GM21423 (cell line): Measurements from ENCODE around the gene AK2.
"Not testable (repeated sequence)": the region's sequence is repeated elsewhere in the genome, so short reads cannot be mapped to it uniquely, and the experiment has no call there.

Experiments used
- ATAC-seq: cut with Tn5 transposase; IDR thresholded peaks from one replicate; pipeline ENCODE4 v1.9.1; 2021; ENCODE audit warnings: mild to moderate bottlenecking, moderate library complexity; ENCODE audit not compliant: unreplicated experiment

The AK2 gene

GRCh38 chr1:33024430-33025179, 12.1 kb downstream of the AK2 start:
- ATAC-seq: not testable (repeated sequence)

- no peak for ATAC-seq
Observed at GRCh38 chr1:33022650-33023200, 14.0 kb downstream of the AK2 start.

GRCh38 chr1:33021567-33022431, 14.9 kb downstream of the AK2 start:
- no peak for ATAC-seq

GRCh38 chr1:33018112-33018511, 18.6 kb downstream of the AK2 start:
- ATAC-seq: no peak

DNA sequence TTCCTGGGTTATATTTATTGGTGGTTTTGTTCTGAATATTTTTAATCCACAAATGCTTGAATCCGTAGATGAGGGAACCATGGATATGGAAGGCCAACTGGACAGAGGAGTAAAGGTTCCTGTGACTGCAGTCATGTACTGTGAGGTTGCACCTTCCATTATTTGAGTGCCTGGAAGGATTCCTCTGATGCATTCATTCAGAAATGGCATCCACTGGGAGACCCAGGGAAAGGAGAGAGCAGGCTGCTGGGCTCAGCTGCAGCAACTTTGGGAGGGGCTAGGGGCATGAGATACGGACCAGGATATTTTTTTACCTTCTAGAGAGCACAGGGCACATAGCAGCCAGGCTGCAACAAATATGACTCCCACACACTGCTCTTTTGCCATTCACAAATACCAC, 19.5 kb downstream of the AK2 start:
- no peak for ATAC-seq

GRCh38 chr1:33015216-33015615, 21.5 kb downstream of the AK2 start:
- ATAC-seq: no peak

GRCh38 chr1:33014464-33015163, 22.1 kb downstream of the AK2 start:
- no peak for ATAC-seq

DNA sequence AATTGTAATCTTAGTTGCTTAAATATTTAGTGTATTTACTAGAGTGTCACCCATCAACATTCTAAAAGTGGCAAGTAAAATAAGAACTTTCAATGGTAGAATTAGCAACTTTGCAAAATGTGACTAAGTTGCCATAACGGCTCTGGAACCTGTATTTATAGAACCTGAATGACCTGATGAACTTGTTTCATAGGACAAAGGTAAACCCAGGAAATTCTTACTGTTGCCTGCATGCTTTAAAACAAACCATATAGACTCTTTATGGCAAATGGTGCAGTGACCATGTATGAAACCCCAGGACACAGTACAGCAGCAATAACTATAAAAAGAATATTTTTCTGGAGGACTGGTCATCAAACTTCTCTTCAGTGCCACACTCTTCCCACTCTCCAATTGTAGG, 22.9 kb downstream of the AK2 start:
- no peak for ATAC-seq

DNA sequence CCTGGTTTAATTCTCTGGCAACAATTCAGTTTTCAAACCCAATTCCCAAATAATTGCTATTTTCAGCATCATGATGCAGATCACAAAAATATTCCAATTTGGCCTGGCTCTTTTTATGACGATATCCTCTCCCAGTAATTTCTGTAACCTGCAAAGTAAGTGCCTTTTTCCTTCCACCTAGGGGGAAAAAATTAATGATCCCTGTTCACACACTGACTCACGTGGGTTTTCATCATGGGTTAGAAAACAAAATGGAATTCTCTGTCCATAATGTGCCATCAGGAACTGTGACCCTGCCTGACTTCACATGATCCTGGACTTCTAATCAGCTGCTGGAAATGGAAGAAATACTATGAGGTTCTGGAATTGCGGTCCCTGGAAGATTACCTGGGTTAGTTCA, 24.5 kb downstream of the AK2 start:
- ATAC-seq: no peak

- ATAC-seq: no peak
Observed at GRCh38 chr1:33010932-33011731, 25.6 kb downstream of the AK2 start.

GRCh38 chr1:33009561-33009960, 27.1 kb downstream of the AK2 start:
- ATAC-seq: no peak

DNA sequence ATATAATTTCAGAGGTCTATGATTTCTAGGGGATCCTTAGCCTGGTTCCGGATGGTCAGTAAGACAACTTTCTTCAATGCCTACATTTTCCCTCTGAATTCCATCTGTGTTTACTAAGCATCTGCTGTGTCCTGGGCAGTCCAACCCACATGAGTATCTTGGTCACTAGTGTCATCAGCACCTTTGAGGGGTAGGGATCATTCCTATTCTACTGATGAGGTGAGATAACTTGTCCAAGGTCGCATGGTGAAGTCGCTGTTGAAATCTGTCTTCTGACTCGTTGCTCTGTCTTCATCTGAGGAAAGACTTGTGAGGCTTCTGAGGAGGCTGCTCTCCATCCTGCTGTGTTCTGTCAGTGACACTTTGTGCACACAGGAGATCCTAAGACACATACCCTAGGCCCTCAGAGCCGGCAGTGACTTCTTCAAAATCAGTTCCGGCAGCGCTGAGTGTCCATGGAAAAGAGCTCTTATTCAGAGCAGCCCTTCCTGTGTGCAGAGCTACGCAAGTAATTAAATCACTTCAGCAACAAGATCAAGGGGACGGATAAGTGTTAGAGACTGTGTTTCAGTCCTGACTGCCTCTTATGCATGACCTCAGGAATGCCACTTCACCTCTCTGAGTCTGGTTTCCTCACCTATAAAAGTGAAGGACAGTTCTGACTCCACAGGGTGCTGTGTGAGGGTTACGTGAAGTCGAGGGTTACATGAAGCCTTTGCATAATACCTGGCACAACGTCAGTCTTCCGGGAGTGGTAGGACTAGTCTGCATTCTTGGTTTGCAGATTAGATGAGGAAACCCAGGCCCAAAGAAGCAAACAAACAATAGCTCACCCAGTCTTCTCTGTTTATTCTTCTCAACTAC, 28.4 kb downstream of the AK2 start:
- ATAC-seq: no peak

DNA sequence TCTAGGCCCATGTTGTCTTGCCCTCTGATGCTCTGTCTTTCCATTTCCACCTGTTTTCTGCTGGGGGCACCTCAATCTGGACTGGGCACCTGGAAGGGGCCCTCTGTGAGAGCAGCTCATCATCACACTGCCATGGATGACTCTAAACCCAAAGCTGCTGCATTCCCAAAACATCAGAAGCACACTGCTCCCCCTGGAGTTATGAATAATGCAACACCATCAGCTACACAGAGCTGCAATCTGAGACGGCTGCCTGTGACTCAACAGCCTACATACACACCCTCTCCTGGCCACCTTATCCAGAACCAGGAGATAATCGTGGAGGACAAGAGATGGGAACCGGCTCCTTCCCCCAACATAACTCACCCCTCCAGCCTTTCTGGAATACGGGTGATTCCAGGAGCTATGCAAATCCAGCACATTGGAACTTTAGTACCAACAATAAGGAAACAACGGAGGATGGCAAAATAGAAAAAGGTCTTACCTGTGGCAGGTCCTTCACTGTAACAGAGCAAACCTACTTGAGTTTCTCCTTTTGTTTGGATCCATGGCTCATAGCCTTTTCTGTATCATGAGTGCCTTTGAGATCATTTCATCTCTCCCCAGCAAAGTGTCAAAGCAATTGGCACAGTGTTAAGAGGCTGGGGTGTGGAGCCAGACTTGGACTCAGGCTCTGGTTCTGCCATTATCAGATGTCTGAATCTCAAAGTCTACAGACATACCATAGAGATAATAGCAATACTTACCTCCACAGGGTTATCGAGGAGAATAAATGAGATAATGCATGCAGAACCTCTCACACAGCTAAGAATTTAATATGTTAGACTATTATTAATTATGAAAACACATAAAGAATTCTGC, 29.3 kb downstream of the AK2 start:
- no peak for ATAC-seq

- ATAC-seq: no peak
Observed at GRCh38 chr1:33005838-33006421, 30.8 kb downstream of the AK2 start.

GRCh38 chr1:33005117-33005837, 31.4 kb downstream of the AK2 start:
- ATAC-seq: no peak

GRCh38 chr1:33004613-33005012, 32.1 kb downstream of the AK2 start:
- ATAC-seq: no peak

GRCh38 chr1:33003657-33004056, 33.0 kb downstream of the AK2 start:
- ATAC-seq: no peak

DNA sequence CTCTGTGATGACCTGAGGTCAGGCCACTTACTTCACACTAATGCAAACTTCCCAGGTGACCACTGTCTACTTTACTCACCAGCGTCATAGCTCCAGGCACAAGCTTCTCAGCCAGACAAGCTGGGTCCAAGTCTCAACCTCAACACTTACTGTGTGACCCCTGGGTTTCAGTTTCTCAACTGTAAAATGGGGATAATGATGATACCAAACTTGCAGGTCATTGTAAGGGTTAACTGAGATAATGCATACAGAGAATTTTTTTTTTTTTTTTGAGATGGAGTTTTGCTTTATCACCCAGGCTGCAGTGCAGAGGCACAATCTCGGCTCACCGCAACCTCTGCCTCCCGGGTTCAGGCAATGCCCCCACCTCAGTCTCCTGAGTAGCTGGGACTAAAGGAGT, 34.7 kb downstream of the AK2 start:
- ATAC-seq: no peak
